GM18517 (cell line): Measurements from ENCODE around the gene SLC12A9.

Experiments
- ATAC-seq: cut with Tn5 transposase; IDR thresholded peaks from one replicate; pipeline ENCODE4 v1.9.1; 2021; ENCODE audit warnings: mild to moderate bottlenecking, moderate library complexity; ENCODE audit not compliant: unreplicated experiment

Gene SLC12A9

GRCh38 chr7:100882201-100882600 lies 29.7 kb downstream of the SLC12A9 start:
- no peak for ATAC-seq

- no peak for ATAC-seq
Measured at GRCh38 chr7:100882785-100883526, 30.4 kb downstream of the SLC12A9 start.

GRCh38 chr7:100884736-100885439 lies 32.4 kb downstream of the SLC12A9 start:
- no peak for ATAC-seq

- ATAC-seq = no peak
Measured at GRCh38 chr7:100885440-100886141, 33.1 kb downstream of the SLC12A9 start.

- no peak for ATAC-seq
Measured at GRCh38 chr7:100886142-100886935, 33.8 kb downstream of the SLC12A9 start.

- ATAC-seq = no peak
Measured at GRCh38 chr7:100886936-100887515, 34.5 kb downstream of the SLC12A9 start.

- ATAC-seq = peak; percentile 55
Measured at GRCh38 chr7:100887516-100888290, 35.2 kb downstream of the SLC12A9 start.

GRCh38 chr7:100888291-100888987 lies 35.9 kb downstream of the SLC12A9 start:
- no peak for ATAC-seq

GRCh38 chr7:100888988-100889750 lies 36.7 kb downstream of the SLC12A9 start, which contains the start of gene UFSP1:
TSS of gene UFSP1 (minus strand) at chr7:100889715. CDS start at chr7:100889271, 444 bp downstream.
- peak; percentile 20 for ATAC-seq

- ATAC-seq = no peak
Measured at GRCh38 chr7:100890653-100891567, 38.4 kb downstream of the SLC12A9 start.

GRCh38 chr7:100891568-100892247 lies 39.2 kb downstream of the SLC12A9 start:
- ATAC-seq = no peak

- ATAC-seq = no peak
Measured at GRCh38 chr7:100892364-100893317, 40.1 kb downstream of the SLC12A9 start.

- no peak for ATAC-seq
Measured at GRCh38 chr7:100893318-100893895, 40.9 kb downstream of the SLC12A9 start.

GRCh38 chr7:100893910-100894721 lies 41.6 kb downstream of the SLC12A9 start:
- ATAC-seq = no peak
